BJ (cell line): Measurements from ENCODE around the gene ZER1. TPM values are rescaled to one million over a fixed set of nuclear protein-coding genes. Genes with fewer than 3 reads are reported as not detected.

Source experiments
- CTCF ChIA-PET: fragments of 350-600 bp; formaldehyde crosslinking; extraction: SDS; loops from one replicate; lab custom pipeline; 2021; ENCODE audit warnings: antibody characterized with exemption, inconsistent platforms; lab: Yijun Ruan, JAX
- POLR2A ChIA-PET: fragments of 300-600 bp; sonication (Branson Sonifier 250); formaldehyde crosslinking; extraction: SDS; loops from one replicate; lab custom pipeline; 2021; ENCODE audit warnings: antibody characterized with exemption; lab: Charles Lee
- DNase-seq: peaks from one replicate; pipeline ENCODE4 v3.0.0-alpha.2; 2011; ENCODE audit warnings: low read depth
- H3K27me3 ChIP-seq: 2 replicates; pipeline ENCODE4 v1.6.0; 2011; ENCODE audit warnings: low read length; ENCODE audit not compliant: control insufficient read depth, insufficient read depth
- H3K36me3 ChIP-seq: 2 replicates; pipeline ENCODE4 v1.5.1; 2011; ENCODE audit warnings: low read length; ENCODE audit not compliant: control insufficient read depth, insufficient read depth
- H3K4me3 ChIP-seq: 2 replicates; pipeline ENCODE4 v1.5.1; 2011; ENCODE audit warnings: low read depth, mild to moderate bottlenecking, control low read depth, low read length
- polyA plus RNA-seq: library from polyadenylated mRNA; depleted of rRNA; stranded (reverse); fragments of >200 nt; gene quantifications from 2 replicates; pipeline ENCODE4 v1.2.3, GENCODE V29; 2011
- TF ChIP-seq, protein P1 (sequence below): IDR thresholded peaks from 2 replicates; pipeline ENCODE4 v1.5.1; 2011; ENCODE audit warnings: low read depth, mild to moderate bottlenecking, control low read depth, inconsistent platforms, low read length, moderate library complexity; ENCODE audit not compliant: insufficient read depth

The ZER1 gene
- polyA plus RNA-seq, 1 experiment = 64.5 TPM

DNA sequence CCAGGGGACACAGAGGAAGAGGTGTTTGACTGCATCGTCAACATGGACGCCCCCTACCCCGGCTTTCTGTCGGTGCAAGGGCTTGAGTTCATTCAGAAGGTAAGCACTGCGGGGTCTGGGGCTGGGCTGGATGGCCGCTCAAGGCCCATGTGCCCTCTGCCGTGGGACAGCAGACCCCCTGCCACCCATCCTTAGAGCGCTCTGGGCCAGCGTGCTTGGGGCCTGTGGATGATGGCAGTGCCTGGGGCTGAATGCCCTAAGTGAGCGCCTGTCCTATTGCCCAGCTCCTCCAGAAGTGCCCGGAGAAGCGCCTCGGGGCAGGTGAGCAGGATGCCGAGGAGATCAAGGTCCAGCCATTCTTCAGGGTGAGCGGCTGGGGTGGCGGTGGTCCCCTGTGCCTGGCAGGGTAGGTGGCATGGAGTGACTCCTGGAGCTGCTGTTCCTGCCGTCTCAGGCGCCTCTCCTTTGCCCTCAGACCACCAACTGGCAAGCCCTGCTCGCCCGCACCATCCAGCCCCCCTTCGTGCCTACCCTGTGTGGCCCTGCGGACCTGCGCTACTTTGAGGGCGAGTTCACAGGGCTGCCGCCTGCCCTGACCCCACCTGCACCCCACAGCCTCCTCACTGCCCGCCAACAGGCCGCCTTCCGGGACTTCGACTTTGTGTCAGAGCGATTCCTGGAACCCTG is 51.7 kb downstream of the ZER1 start:
- peaks cover 2% of the 10 kb centered on the region; the same call in 1 of the 2 replicates for H3K36me3 ChIP-seq
- CTCF ChIA-PET = interaction anchor here (0.6 to 2.0 kb wide), 3 partner anchors 8 to 25 kb away, joined by 3 to 7 read pairs (median 4); partner anchors contain the start of gene PKN3
- no peak overlapping the region for H3K4me3 ChIP-seq
- DNase-seq = no peak
- POLR2A ChIA-PET = no interaction called here
- TF ChIP-seq, protein P1, sequence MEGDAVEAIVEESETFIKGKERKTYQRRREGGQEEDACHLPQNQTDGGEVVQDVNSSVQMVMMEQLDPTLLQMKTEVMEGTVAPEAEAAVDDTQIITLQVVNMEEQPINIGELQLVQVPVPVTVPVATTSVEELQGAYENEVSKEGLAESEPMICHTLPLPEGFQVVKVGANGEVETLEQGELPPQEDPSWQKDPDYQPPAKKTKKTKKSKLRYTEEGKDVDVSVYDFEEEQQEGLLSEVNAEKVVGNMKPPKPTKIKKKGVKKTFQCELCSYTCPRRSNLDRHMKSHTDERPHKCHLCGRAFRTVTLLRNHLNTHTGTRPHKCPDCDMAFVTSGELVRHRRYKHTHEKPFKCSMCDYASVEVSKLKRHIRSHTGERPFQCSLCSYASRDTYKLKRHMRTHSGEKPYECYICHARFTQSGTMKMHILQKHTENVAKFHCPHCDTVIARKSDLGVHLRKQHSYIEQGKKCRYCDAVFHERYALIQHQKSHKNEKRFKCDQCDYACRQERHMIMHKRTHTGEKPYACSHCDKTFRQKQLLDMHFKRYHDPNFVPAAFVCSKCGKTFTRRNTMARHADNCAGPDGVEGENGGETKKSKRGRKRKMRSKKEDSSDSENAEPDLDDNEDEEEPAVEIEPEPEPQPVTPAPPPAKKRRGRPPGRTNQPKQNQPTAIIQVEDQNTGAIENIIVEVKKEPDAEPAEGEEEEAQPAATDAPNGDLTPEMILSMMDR = no peak
- H3K27me3 ChIP-seq = no peaks in the 10 kb centered on the region

- H3K4me3 ChIP-seq = no peak overlapping the region
- no peak for DNase-seq
- ChIA-PET POLR2A (no interaction called here), CTCF (no interaction called here)
- H3K27me3 ChIP-seq = no peaks in the 10 kb centered on the region
- TF ChIP-seq, protein P1 = no peak
- H3K36me3 ChIP-seq = peaks cover 2% of the 10 kb centered on the region
Measured at GRCh38 chr9:128718475-128718874, 53.3 kb downstream of the ZER1 start.

GRCh38 chr9:128718047-128718446 is 53.7 kb downstream of the ZER1 start:
- DNase-seq = no peak
- POLR2A ChIA-PET = no interaction called here

GRCh38 chr9:128716581-128717254 is 55.0 kb downstream of the ZER1 start:
- Histone ChIP-seq H3K4me3 (no peak overlapping the region), H3K27me3 (no peaks in the 10 kb centered on the region), H3K36me3 (peaks cover 3% of the 10 kb centered on the region)
- DNase-seq = no peak
- TF ChIP-seq, protein P1 = no peak
- ChIA-PET POLR2A (no interaction called here), CTCF (no interaction called here)

More at GRCh38 chr9:128718047-128718446, 53.7 kb downstream of the ZER1 start:
- TF ChIP-seq, protein P1 = no peak
- Histone ChIP-seq H3K4me3 (no peak overlapping the region), H3K36me3 (peaks cover 3% of the 10 kb centered on the region), H3K27me3 (no peaks in the 10 kb centered on the region)
- CTCF ChIA-PET = interaction anchor here (0.7 kb wide), 1 partner anchor 13 kb away, joined by 4 read pairs; no protein-coding TSS in a partner anchor

DNA sequence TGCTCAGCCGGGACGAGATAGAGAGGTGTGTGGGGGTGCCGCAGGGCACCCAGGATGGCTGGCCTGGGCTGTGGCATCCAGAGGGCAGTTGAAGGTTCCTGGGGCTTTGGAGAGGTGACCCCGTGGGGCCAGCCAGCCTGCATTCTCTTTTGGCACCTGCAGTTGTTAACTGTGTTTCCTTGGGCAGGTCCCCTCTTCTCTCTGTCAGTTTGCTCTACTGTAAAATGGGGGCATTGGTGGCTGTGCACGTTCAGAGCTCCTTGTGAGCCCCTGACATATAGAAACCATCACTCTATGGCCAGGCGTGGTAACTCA is 56.3 kb downstream of the ZER1 start:
- ChIA-PET CTCF (interaction anchor here (1.9 to 2.7 kb wide), 2 partner anchors 8 to 13 kb away, joined by 5 to 9 read pairs; partner anchors contain the start of genes PKN3 and ZDHHC12), POLR2A (no interaction called here)
- no peak for DNase-seq
- no peak overlapping the region for H3K4me3 ChIP-seq
- TF ChIP-seq, protein P1 = no peak
- peaks cover 1% of the 10 kb centered on the region; the same call in 1 of the 2 replicates for H3K36me3 ChIP-seq
- H3K27me3 ChIP-seq = no peaks in the 10 kb centered on the region
